ENCODE data around the gene CLDN19.
"Not testable (repeated sequence)": the region's sequence is repeated elsewhere in the genome, so short reads cannot be mapped to it uniquely, and the experiment has no call there.

CLDN19 gene

GRCh38 chr1:42753070-42753469 lies 13.0 kb upstream of the CLDN19 start:
- Histone ChIP-seq H3K4me3 (ENCODE audit: low read length, poor library complexity, severe bottlenecking) (no peak overlapping the region), H3K9me3 (ENCODE audit: insufficient read depth, low read depth, low read length) (no peaks in the 10 kb centered on the region), H3K79me2 (ENCODE audit: insufficient read depth, low read length) (no peaks in the 10 kb centered on the region), H3K4me2 (ENCODE audit: low read depth, low read length, poor library complexity, severe bottlenecking) (no peak overlapping the region), H3F3A (ENCODE audit: low read depth) (no peaks in the 10 kb centered on the region), H3K9ac (ENCODE audit: low read depth, low read length, poor library complexity, severe bottlenecking) (no peak overlapping the region), H3K36me3 (ENCODE audit: insufficient read depth, low read length) (peaks cover 56% of the 10 kb centered on the region; the same call in 1 of the 2 replicates), H3K27me3 (ENCODE audit: insufficient read depth, low read length, poor library complexity, severe bottlenecking) (no peaks in the 10 kb centered on the region), H4K20me1 (ENCODE audit: insufficient read depth, low read length, poor library complexity, severe bottlenecking) (no peaks in the 10 kb centered on the region), H3K4me1 (ENCODE audit: insufficient read depth, low read length, poor library complexity, severe bottlenecking) (no peaks in the 10 kb centered on the region), H3K9me2 (replicated peaks; ENCODE audit: low read depth, low read length) (no peaks in the 10 kb centered on the region), H2AFZ (ENCODE audit: low read length) (no peak overlapping the region)
- TF ChIP-seq EZH2phosphoT487 (IDR thresholded peaks at IDR 0.05; ENCODE audit: borderline replicate concordance): no peak
- no peak for TF ChIP-seq CTCF (conservative IDR thresholded peaks at IDR 0.05; ENCODE audit: low read length)

- H3K36me3 ChIP-seq (ENCODE audit: insufficient read depth, low read length): peaks cover 49% of the 10 kb centered on the region; the same call in 1 of the 2 replicates
- H3K79me2 ChIP-seq (ENCODE audit: insufficient read depth, low read length): no peaks in the 10 kb centered on the region
- no peak overlapping the region for H3K4me3 ChIP-seq (ENCODE audit: low read length, poor library complexity, severe bottlenecking)
- no peaks in the 10 kb centered on the region for H4K20me1 ChIP-seq (ENCODE audit: insufficient read depth, low read length, poor library complexity, severe bottlenecking)
- H3F3A ChIP-seq (ENCODE audit: low read depth): no peaks in the 10 kb centered on the region
- no peak overlapping the region for H3K4me2 ChIP-seq (ENCODE audit: low read depth, low read length, poor library complexity, severe bottlenecking)
- no peaks in the 10 kb centered on the region for H3K9me3 ChIP-seq (ENCODE audit: insufficient read depth, low read depth, low read length)
- no peak overlapping the region for H3K9ac ChIP-seq (ENCODE audit: low read depth, low read length, poor library complexity, severe bottlenecking)
- H3K9me2 ChIP-seq (replicated peaks; ENCODE audit: low read depth, low read length): no peaks in the 10 kb centered on the region
- no peak overlapping the region for H2AFZ ChIP-seq (ENCODE audit: low read length)
- H3K27me3 ChIP-seq (ENCODE audit: insufficient read depth, low read length, poor library complexity, severe bottlenecking): no peaks in the 10 kb centered on the region
- TF ChIP-seq CTCF (conservative IDR thresholded peaks at IDR 0.05; ENCODE audit: low read length): no peak
- H3K4me1 ChIP-seq (ENCODE audit: insufficient read depth, low read length, poor library complexity, severe bottlenecking): no peaks in the 10 kb centered on the region
These were observed 12.2 kb upstream of the CLDN19 start for GRCh38 chr1:42752284-42752683.

- H3K36me3 ChIP-seq (ENCODE audit: insufficient read depth, low read length): peaks cover 50% of the 10 kb centered on the region; the same call in 1 of the 2 replicates
- H3K9me3 ChIP-seq (ENCODE audit: insufficient read depth, low read depth, low read length); H3K4me2 ChIP-seq (ENCODE audit: low read depth, low read length, poor library complexity, severe bottlenecking): not testable (repeated sequence)
These were observed 11.6 kb upstream of the CLDN19 start for GRCh38 chr1:42751511-42752070.

GRCh38 chr1:42750041-42750440 lies 10.0 kb upstream of the CLDN19 start:
- Histone ChIP-seq H4K20me1 (ENCODE audit: insufficient read depth, low read length, poor library complexity, severe bottlenecking) (no peaks in the 10 kb centered on the region), H3K4me2 (ENCODE audit: low read depth, low read length, poor library complexity, severe bottlenecking) (no peak overlapping the region), H2AFZ (ENCODE audit: low read length) (no peak overlapping the region), H3K4me3 (ENCODE audit: low read length, poor library complexity, severe bottlenecking) (no peak overlapping the region), H3K4me1 (ENCODE audit: insufficient read depth, low read length, poor library complexity, severe bottlenecking) (no peaks in the 10 kb centered on the region), H3K79me2 (ENCODE audit: insufficient read depth, low read length) (no peaks in the 10 kb centered on the region), H3K9ac (ENCODE audit: low read depth, low read length, poor library complexity, severe bottlenecking) (no peak overlapping the region), H3K9me3 (ENCODE audit: insufficient read depth, low read depth, low read length) (no peaks in the 10 kb centered on the region), H3K27me3 (ENCODE audit: insufficient read depth, low read length, poor library complexity, severe bottlenecking) (no peaks in the 10 kb centered on the region), H3F3A (ENCODE audit: low read depth) (no peaks in the 10 kb centered on the region), H3K36me3 (ENCODE audit: insufficient read depth, low read length) (peaks cover 43% of the 10 kb centered on the region; the same call in 1 of the 2 replicates), H3K9me2 (replicated peaks; ENCODE audit: low read depth, low read length) (no peaks in the 10 kb centered on the region)
- no peak for TF ChIP-seq CTCF (conservative IDR thresholded peaks at IDR 0.05; ENCODE audit: low read length)

More at GRCh38 chr1:42751511-42752070, 11.6 kb upstream of the CLDN19 start:
- H3F3A ChIP-seq (ENCODE audit: low read depth); H3K9ac ChIP-seq (ENCODE audit: low read depth, low read length, poor library complexity, severe bottlenecking); H3K79me2 ChIP-seq (ENCODE audit: insufficient read depth, low read length); H3K27me3 ChIP-seq (ENCODE audit: insufficient read depth, low read length, poor library complexity, severe bottlenecking); H3K4me3 ChIP-seq (ENCODE audit: low read length, poor library complexity, severe bottlenecking); H3K4me1 ChIP-seq (ENCODE audit: insufficient read depth, low read length, poor library complexity, severe bottlenecking); H3K9me2 ChIP-seq (replicated peaks; ENCODE audit: low read depth, low read length); H4K20me1 ChIP-seq (ENCODE audit: insufficient read depth, low read length, poor library complexity, severe bottlenecking); H2AFZ ChIP-seq (ENCODE audit: low read length): not testable (repeated sequence)
